ENCODE measurements around the gene PRDM12. TPM values are rescaled to one million over a fixed set of nuclear protein-coding genes. Genes with fewer than 3 reads are reported as not detected.

The PRDM12 gene
- total RNA-seq, 1 donor from 2014 or later = not detected

- H3K4me3 ChIP-seq (ENCODE audit: low read length in 3 of 3) = no peak overlapping the region
- H3K36me3 ChIP-seq (ENCODE audit: control insufficient read depth in 3 of 3, insufficient read depth in 3 of 3, low read length in 3 of 3) = no peaks in the 10 kb centered on the region
- H3K27ac ChIP-seq (ENCODE audit: low read depth, low read length) = no peak overlapping the region
- no peaks in the 10 kb centered on the region for H3K4me1 ChIP-seq (ENCODE audit: control insufficient read depth in 3 of 3, insufficient read depth in 3 of 3, low read length in 3 of 3)
- no peak overlapping the region for H3K9ac ChIP-seq (ENCODE audit: low read depth in 1 of 3, low read length in 3 of 3)
- no peaks in the 10 kb centered on the region for H3K9me3 ChIP-seq (ENCODE audit: control insufficient read depth in 3 of 3, low read length in 3 of 3)
- peaks cover 35 to 53% (median 44%) of the 10 kb centered on the region in 3 donors for H3K27me3 ChIP-seq (ENCODE audit: control insufficient read depth in 3 of 3, insufficient read depth in 3 of 3, low read length in 3 of 3)
These were observed 9.5 kb upstream of the PRDM12 start for GRCh38 chr9:130654879-130655278.

DNA sequence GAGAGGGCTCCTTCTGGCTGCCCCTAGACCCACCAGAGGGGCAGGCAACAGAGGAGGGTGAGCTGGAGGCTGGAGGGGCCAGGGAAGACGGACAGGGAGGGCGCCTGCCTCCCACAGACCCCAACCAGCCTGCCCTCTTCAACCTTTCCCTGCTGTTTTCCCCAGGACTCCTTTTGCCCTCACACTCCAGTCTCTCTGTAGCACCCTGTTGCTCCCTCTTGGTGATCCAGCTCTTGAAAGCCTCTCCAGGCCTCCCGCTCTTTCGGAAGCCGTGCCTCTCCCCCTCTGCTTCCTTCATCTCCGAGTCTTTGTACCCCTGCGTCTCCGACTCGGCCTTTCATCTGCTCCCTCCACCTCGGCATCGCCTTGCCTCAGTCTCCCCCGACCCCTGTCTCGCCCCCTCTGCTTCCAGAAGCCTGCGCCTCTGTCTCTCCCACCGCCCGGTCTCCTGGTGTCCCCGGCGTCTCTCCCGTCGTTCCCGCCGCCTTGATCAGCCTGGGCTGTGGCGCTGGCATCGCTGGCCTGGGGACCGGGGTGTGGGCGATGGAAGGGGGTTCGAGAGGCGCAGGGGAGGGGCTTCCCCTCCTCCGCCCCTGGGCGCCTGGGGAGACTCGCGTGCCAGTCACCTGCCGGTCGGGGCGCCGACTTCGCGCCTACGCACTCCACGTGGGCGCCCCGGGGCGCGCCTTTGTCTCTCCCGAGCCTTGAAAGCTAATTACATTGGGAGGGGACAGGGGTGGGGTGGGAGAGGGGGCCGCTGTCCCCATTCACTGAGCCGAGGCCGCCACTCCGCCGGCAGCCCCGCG lies 5.3 kb upstream of the PRDM12 start:
- Histone ChIP-seq H3K9me3 (ENCODE audit: control insufficient read depth in 3 of 3, low read length in 3 of 3) (no peaks in the 10 kb centered on the region), H3K4me1 (ENCODE audit: control insufficient read depth in 3 of 3, insufficient read depth in 3 of 3, low read length in 3 of 3) (peaks cover 5 to 21% (median 20%) of the 10 kb centered on the region in 3 donors), H3K9ac (ENCODE audit: low read depth in 1 of 3, low read length in 3 of 3) (no peak overlapping the region), H3K27me3 (ENCODE audit: control insufficient read depth in 3 of 3, insufficient read depth in 3 of 3, low read length in 3 of 3) (peaks cover 67 to 84% (median 76%) of the 10 kb centered on the region in 3 donors), H3K4me3 (ENCODE audit: low read length in 3 of 3) (no peak overlapping the region), H3K36me3 (ENCODE audit: control insufficient read depth in 3 of 3, insufficient read depth in 3 of 3, low read length in 3 of 3) (no peaks in the 10 kb centered on the region), H3K27ac (ENCODE audit: low read depth, low read length) (no peak overlapping the region)

DNA sequence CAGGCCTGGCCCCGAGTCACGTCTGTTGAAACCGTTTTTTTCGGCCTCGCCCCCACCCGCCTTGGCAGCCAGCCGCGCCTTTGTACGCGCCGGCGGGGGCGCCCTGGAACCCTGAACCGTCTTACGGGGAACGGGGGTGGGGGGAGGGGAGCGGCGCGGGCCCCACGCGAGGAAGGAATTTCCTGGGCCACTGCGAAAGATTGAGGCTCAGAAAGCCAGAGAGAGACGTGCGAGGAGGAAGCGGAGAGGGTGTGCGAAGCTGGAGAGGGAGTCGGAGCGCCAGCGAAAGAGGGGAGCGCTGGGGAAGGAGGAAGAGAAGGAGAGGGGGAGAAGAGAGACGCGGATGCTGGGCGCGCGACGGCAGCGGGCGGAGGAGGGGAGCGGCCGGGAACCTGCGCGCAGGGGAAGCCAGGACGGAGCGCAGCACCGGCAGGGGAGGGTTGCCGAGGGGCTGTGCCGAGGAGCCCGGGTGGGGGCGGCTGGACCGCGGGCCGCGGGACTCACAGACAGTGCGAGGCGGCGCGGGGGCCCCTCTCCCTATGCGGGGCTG lies 4.6 kb upstream of the PRDM12 start:
- Histone ChIP-seq H3K27me3 (ENCODE audit: control insufficient read depth in 3 of 3, insufficient read depth in 3 of 3, low read length in 3 of 3) (peaks cover 73 to 89% (median 81%) of the 10 kb centered on the region in 3 donors), H3K27ac (ENCODE audit: low read depth, low read length) (no peak overlapping the region), H3K36me3 (ENCODE audit: control insufficient read depth in 3 of 3, insufficient read depth in 3 of 3, low read length in 3 of 3) (no peaks in the 10 kb centered on the region), H3K9ac (ENCODE audit: low read depth in 1 of 3, low read length in 3 of 3) (no peak overlapping the region), H3K4me1 (ENCODE audit: control insufficient read depth in 3 of 3, insufficient read depth in 3 of 3, low read length in 3 of 3) (peaks cover 5 to 24% (median 23%) of the 10 kb centered on the region in 3 donors), H3K4me3 (ENCODE audit: low read length in 3 of 3) (peak overlapping the region in 1 of 3 donors; percentile 29), H3K9me3 (ENCODE audit: control insufficient read depth in 3 of 3, low read length in 3 of 3) (no peaks in the 10 kb centered on the region)

DNA sequence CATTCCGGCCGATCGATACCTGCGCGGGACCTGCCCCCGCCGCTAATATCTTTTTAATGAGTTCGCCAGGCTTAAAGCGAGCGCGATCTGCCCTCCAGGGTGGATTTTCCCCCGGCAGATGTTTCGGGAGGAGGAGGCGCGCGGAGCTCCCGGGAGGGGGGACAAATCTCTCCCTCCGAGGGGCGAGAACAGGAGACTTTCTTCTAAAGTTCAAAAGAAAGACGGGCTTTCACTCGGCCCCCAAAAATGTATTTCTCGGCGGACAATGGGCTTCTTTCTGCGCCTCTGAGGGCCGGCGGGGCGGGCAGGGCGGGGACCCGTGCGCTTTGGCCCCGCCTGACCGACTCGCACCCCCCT lies 4.1 kb upstream of the PRDM12 start:
- Histone ChIP-seq H3K4me3 (ENCODE audit: low read length in 3 of 3) (peak overlapping the region in 1 of 3 donors; percentile 52), H3K9ac (ENCODE audit: low read depth in 1 of 3, low read length in 3 of 3) (no peak overlapping the region), H3K27me3 (ENCODE audit: control insufficient read depth in 3 of 3, insufficient read depth in 3 of 3, low read length in 3 of 3) (peaks cover 75 to 91% (median 83%) of the 10 kb centered on the region in 3 donors), H3K27ac (ENCODE audit: low read depth, low read length) (no peak overlapping the region), H3K9me3 (ENCODE audit: control insufficient read depth in 3 of 3, low read length in 3 of 3) (no peaks in the 10 kb centered on the region), H3K4me1 (ENCODE audit: control insufficient read depth in 3 of 3, insufficient read depth in 3 of 3, low read length in 3 of 3) (peaks cover 6 to 24% (median 23%) of the 10 kb centered on the region in 3 donors), H3K36me3 (ENCODE audit: control insufficient read depth in 3 of 3, insufficient read depth in 3 of 3, low read length in 3 of 3) (no peaks in the 10 kb centered on the region)

- Histone ChIP-seq H3K27ac (ENCODE audit: low read depth, low read length) (no peak overlapping the region), H3K36me3 (ENCODE audit: control insufficient read depth in 3 of 3, insufficient read depth in 3 of 3, low read length in 3 of 3) (no peaks in the 10 kb centered on the region), H3K4me1 (ENCODE audit: control insufficient read depth in 3 of 3, insufficient read depth in 3 of 3, low read length in 3 of 3) (peaks cover 11 to 25% (median 23%) of the 10 kb centered on the region in 3 donors), H3K27me3 (ENCODE audit: control insufficient read depth in 3 of 3, insufficient read depth in 3 of 3, low read length in 3 of 3) (peaks cover 80 to 91% (median 84%) of the 10 kb centered on the region in 3 donors), H3K9me3 (ENCODE audit: control insufficient read depth in 3 of 3, low read length in 3 of 3) (no peaks in the 10 kb centered on the region), H3K9ac (ENCODE audit: low read depth in 1 of 3, low read length in 3 of 3) (no peak overlapping the region), H3K4me3 (ENCODE audit: low read length in 3 of 3) (peak overlapping the region in 2 of 3 donors; percentile 49 to 52)
These were observed 3.5 kb upstream of the PRDM12 start for GRCh38 chr9:130660683-130661450.

DNA sequence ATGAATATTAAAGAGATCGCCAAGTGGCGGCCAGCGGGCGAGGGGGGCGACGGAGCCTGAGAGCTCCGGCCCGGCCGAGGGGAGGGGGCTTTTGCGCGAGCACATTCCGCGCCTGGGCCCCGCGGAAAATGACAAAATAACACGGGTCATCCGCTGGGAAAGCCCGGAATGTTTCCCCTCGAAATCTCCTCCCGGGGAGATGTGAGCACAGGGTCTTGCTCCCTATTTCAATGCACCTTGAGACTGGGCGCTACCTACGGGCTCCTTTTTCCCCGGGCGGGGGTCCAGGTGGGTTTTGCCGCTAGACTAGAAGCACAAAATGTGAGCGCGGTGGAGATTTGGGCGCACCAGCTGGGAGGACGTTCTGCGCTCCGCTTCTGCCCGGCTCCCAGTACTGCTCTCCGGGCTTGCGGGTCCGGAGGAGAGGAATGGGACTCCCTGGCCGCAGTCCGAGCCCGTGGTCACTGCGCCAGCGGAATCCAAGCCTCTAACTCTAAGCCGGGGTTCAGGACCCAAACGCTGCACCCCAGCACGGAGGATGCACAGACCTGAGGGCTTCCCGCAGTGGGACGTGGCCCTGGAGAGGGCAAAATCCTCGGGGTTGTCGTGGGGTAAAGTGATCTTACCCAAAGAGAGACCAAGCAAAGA lies 2.8 kb upstream of the PRDM12 start:
- Histone ChIP-seq H3K27me3 (ENCODE audit: control insufficient read depth in 3 of 3, insufficient read depth in 3 of 3, low read length in 3 of 3) (peaks cover 81 to 91% (median 85%) of the 10 kb centered on the region in 3 donors), H3K9me3 (ENCODE audit: control insufficient read depth in 3 of 3, low read length in 3 of 3) (no peaks in the 10 kb centered on the region), H3K9ac (ENCODE audit: low read depth in 1 of 3, low read length in 3 of 3) (no peak overlapping the region), H3K27ac (ENCODE audit: low read depth, low read length) (no peak overlapping the region), H3K4me3 (ENCODE audit: low read length in 3 of 3) (no peak overlapping the region), H3K36me3 (ENCODE audit: control insufficient read depth in 3 of 3, insufficient read depth in 3 of 3, low read length in 3 of 3) (no peaks in the 10 kb centered on the region), H3K4me1 (ENCODE audit: control insufficient read depth in 3 of 3, insufficient read depth in 3 of 3, low read length in 3 of 3) (peaks cover 14 to 25% (median 23%) of the 10 kb centered on the region in 3 donors)

GRCh38 chr9:130662099-130662969 lies 2.1 kb upstream of the PRDM12 start:
- H3K36me3 ChIP-seq (ENCODE audit: control insufficient read depth in 3 of 3, insufficient read depth in 3 of 3, low read length in 3 of 3) = no peaks in the 10 kb centered on the region
- H3K4me3 ChIP-seq (ENCODE audit: low read length in 3 of 3) = no peak overlapping the region
- peaks cover 81 to 92% (median 87%) of the 10 kb centered on the region in 3 donors for H3K27me3 ChIP-seq (ENCODE audit: control insufficient read depth in 3 of 3, insufficient read depth in 3 of 3, low read length in 3 of 3)
- no peaks in the 10 kb centered on the region for H3K9me3 ChIP-seq (ENCODE audit: control insufficient read depth in 3 of 3, low read length in 3 of 3)
- peaks cover 14 to 25% (median 23%) of the 10 kb centered on the region in 3 donors for H3K4me1 ChIP-seq (ENCODE audit: control insufficient read depth in 3 of 3, insufficient read depth in 3 of 3, low read length in 3 of 3)
- H3K27ac ChIP-seq (ENCODE audit: low read depth, low read length) = no peak overlapping the region
- H3K9ac ChIP-seq (ENCODE audit: low read depth in 1 of 3, low read length in 3 of 3) = no peak overlapping the region

DNA sequence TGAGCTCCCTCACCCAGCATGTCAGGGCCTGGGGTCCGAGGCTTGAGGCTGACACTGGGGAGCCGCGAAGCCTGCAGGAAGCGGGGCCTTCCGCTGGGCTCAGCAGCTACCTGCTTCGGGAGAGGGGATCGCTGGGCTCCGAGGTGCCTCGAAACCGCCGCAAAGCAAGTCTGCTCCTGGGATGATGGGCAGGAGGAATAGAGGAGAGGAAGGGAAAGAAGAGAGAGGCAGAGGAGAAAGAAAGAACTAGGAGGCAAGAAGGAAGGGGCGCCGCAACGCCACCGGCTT lies 1.5 kb upstream of the PRDM12 start:
- peak overlapping the region in 1 of 3 donors; percentile 13 for H3K4me3 ChIP-seq (ENCODE audit: low read length in 3 of 3)
- no peaks in the 10 kb centered on the region for H3K9me3 ChIP-seq (ENCODE audit: control insufficient read depth in 3 of 3, low read length in 3 of 3)
- H3K9ac ChIP-seq (ENCODE audit: low read depth in 1 of 3, low read length in 3 of 3) = no peak overlapping the region
- no peaks in the 10 kb centered on the region for H3K36me3 ChIP-seq (ENCODE audit: control insufficient read depth in 3 of 3, insufficient read depth in 3 of 3, low read length in 3 of 3)
- peaks cover 14 to 25% (median 23%) of the 10 kb centered on the region in 3 donors for H3K4me1 ChIP-seq (ENCODE audit: control insufficient read depth in 3 of 3, insufficient read depth in 3 of 3, low read length in 3 of 3)
- no peak overlapping the region for H3K27ac ChIP-seq (ENCODE audit: low read depth, low read length)
- peaks cover 84 to 95% (median 91%) of the 10 kb centered on the region in 3 donors for H3K27me3 ChIP-seq (ENCODE audit: control insufficient read depth in 3 of 3, insufficient read depth in 3 of 3, low read length in 3 of 3)
